SK-N-SH (cell line): ENCODE data around the gene TRHDE. TPM values are rescaled to one million over a fixed set of nuclear protein-coding genes. Genes with fewer than 3 reads are reported as not detected.

Experiments
- CTCF ChIA-PET: fragments of 300-600, 350-600 bp; formaldehyde crosslinking; extraction: SDS; loops from one replicate; lab custom pipeline; 2021; lab: Yijun Ruan, JAX
- POLR2A ChIA-PET: fragments of 350-600 bp; sonication (Branson Sonifier 250); formaldehyde crosslinking; extraction: SDS; loops from one replicate; lab custom pipeline; 2020; ENCODE audit warnings: antibody characterized with exemption, inconsistent platforms; lab: Yijun Ruan, JAX
- DNase-seq: peaks from one replicate; pipeline ENCODE4 v3.0.0; 2012
- H2AFZ ChIP-seq: fragments of 200-600 bp; sonication (generic); 2 replicates; pipeline ENCODE4 v1.8.1; 2016; ENCODE audit warnings: antibody characterized with exemption, mild to moderate bottlenecking, low read depth
- H3F3A ChIP-seq: fragments of 200-600 bp; sonication (generic); replicated peaks from 2 replicates; pipeline ENCODE3; 2016; ENCODE audit warnings: antibody characterized with exemption, mild to moderate bottlenecking; ENCODE audit not compliant: insufficient read depth
- H3K27ac ChIP-seq, 2 experiments: fragments of 200-500 bp in 1 of 2; fragments of 200-600 bp in 1 of 2; sonication (Bioruptor generic) in 1 of 2; sonication (generic), shearing (Covaris generic) in 1 of 2; 2 replicates each; pipeline versions ENCODE4 v1.5.1 to v1.6.1; 2014 to 2016; ENCODE audit warnings: low read depth in 2 of 2, inconsistent platforms in 1 of 2, low read length in 1 of 2, mild to moderate bottlenecking in 1 of 2, mixed read lengths in 1 of 2
- H3K27me3 ChIP-seq: fragments of 200-600 bp; sonication (generic), shearing (Covaris generic); 2 replicates; pipeline ENCODE4 v1.6.1; 2016; ENCODE audit warnings: mixed run types; ENCODE audit not compliant: insufficient read depth
- H3K36me3 ChIP-seq, 2 experiments: fragments of 200-500 bp in 1 of 2; fragments of 200-600 bp in 1 of 2; sonication (Bioruptor generic) in 1 of 2; sonication (generic) in 1 of 2; replicated peaks in 1 of 2; 2 replicates each; pipeline versions ENCODE3 to v1.5.1; 2014 to 2016; ENCODE audit warnings: low read length in 1 of 2, mild to moderate bottlenecking in 1 of 2; ENCODE audit not compliant: insufficient read depth in 2 of 2, control insufficient read depth in 1 of 2
- H3K4me1 ChIP-seq, 2 experiments: fragments of 200-500 bp in 1 of 2; fragments of 200-600 bp in 1 of 2; sonication (Bioruptor generic) in 1 of 2; sonication (generic), shearing (Covaris generic) in 1 of 2; 2 replicates each; pipeline versions ENCODE4 v1.5.1 to v1.6.1; 2014 to 2016; ENCODE audit warnings: low read depth in 1 of 2, low read length in 1 of 2, mixed run types in 1 of 2; ENCODE audit not compliant: insufficient read depth in 2 of 2, control insufficient read depth in 1 of 2
- H3K4me2 ChIP-seq: fragments of 200-600 bp; sonication (generic), shearing (Covaris generic); 2 replicates; pipeline ENCODE4 v1.6.1; 2017; ENCODE audit warnings: mixed run types
- H3K4me3 ChIP-seq, 2 experiments: fragments of 200-500 bp in 1 of 2; fragments of 200-600 bp in 1 of 2; sonication (Bioruptor generic) in 1 of 2; sonication (generic), shearing (Covaris generic) in 1 of 2; 2 replicates each; pipeline versions ENCODE4 v1.5.1 to v1.8.1; 2014 to 2016; ENCODE audit warnings: low read depth in 2 of 2, inconsistent platforms in 1 of 2, low read length in 1 of 2, mild to moderate bottlenecking in 1 of 2, mixed read lengths in 1 of 2, moderate library complexity in 1 of 2
- H3K79me2 ChIP-seq: fragments of 200-600 bp; sonication (generic); 2 replicates; pipeline ENCODE4 v1.8.1; 2017; ENCODE audit warnings: mild to moderate bottlenecking; ENCODE audit not compliant: insufficient read depth
- H3K9ac ChIP-seq: fragments of 200-600 bp; sonication (generic); 2 replicates; pipeline ENCODE4 v1.6.1; 2017; ENCODE audit warnings: mixed run types
- H3K9me2 ChIP-seq: fragments of 200-600 bp; sonication (generic); 2 replicates; pipeline ENCODE4 v1.6.1; 2017; ENCODE audit warnings: mixed run types
- H3K9me3 ChIP-seq: fragments of 200-600 bp; sonication (generic); 2 replicates; pipeline ENCODE4 v1.6.1; 2017; ENCODE audit warnings: mixed run types, mild to moderate bottlenecking, moderate library complexity
- H4K20me1 ChIP-seq: fragments of 200-600 bp; sonication (generic); 2 replicates; pipeline ENCODE4 v1.6.1; 2017; ENCODE audit warnings: mild to moderate bottlenecking, mixed run types; ENCODE audit not compliant: insufficient read depth
- ELF1 ChIP-seq: IDR thresholded peaks from 2 replicates; pipeline ENCODE4 v1.4.0; 2012
- GABPA ChIP-seq: IDR thresholded peaks from 2 replicates; pipeline ENCODE4 v1.4.0; 2012; ENCODE audit warnings: low read depth, mild to moderate bottlenecking
- IRF3 ChIP-seq: fragments of 150-350 bp; IDR thresholded peaks from 2 replicates; pipeline ENCODE4 v1.6.1; 2016; ENCODE audit warnings: mild to moderate bottlenecking, low read depth, low read length
- JUND ChIP-seq: IDR thresholded peaks from 2 replicates; pipeline ENCODE4 v1.4.0; 2012
- MAX ChIP-seq: IDR thresholded peaks from 2 replicates; pipeline ENCODE4 v1.4.0; 2012; ENCODE audit warnings: low read depth
- MEF2A ChIP-seq: IDR thresholded peaks from 2 replicates; pipeline ENCODE4 v1.4.0; 2012; ENCODE audit warnings: low read depth, borderline replicate concordance
- MXI1 ChIP-seq: IDR thresholded peaks from 2 replicates; pipeline ENCODE4 v1.6.1; 2012; ENCODE audit warnings: mild to moderate bottlenecking, low read depth, low read length, improper control_type of control experiment
- NFIC ChIP-seq: IDR thresholded peaks from 2 replicates; pipeline ENCODE4 v1.4.0; 2012; ENCODE audit warnings: borderline replicate concordance
- PBX3 ChIP-seq: IDR thresholded peaks from 2 replicates; pipeline ENCODE4; 2012
- RAD21 ChIP-seq: IDR thresholded peaks from 2 replicates; pipeline ENCODE4 v1.6.1; 2012; ENCODE audit warnings: mild to moderate bottlenecking, low read length
- REST ChIP-seq: IDR thresholded peaks from 2 replicates; pipeline ENCODE4 v1.6.1; 2012; ENCODE audit warnings: mild to moderate bottlenecking, low read depth, low read length, moderate library complexity
- TCF12 ChIP-seq: IDR thresholded peaks from 2 replicates; pipeline ENCODE4 v1.4.0; 2012
- TEAD4 ChIP-seq: IDR thresholded peaks from 2 replicates; pipeline ENCODE4 v1.4.0; 2012; ENCODE audit warnings: mild to moderate bottlenecking, borderline replicate concordance; ENCODE audit not compliant: insufficient read depth
- USF2 ChIP-seq: fragments of 150-350 bp; IDR thresholded peaks from 2 replicates; pipeline ENCODE4 v1.6.1; 2017; ENCODE audit warnings: antibody characterized with exemption, low read length, low read depth, borderline replicate concordance
- WGBS: methylation state at CpG from one replicate; pipeline ENCODE4 v1.1.6; 2017; ENCODE audit warnings: low lambda C conversion rate; 5-methylcytosine and 5-hydroxymethylcytosine counted together
- polyA plus RNA-seq, 3 experiments: library from polyadenylated mRNA; depleted of rRNA; stranded (reverse); fragments of >200 nt; gene quantifications; 2 replicates each; pipeline ENCODE4 v1.2.3, GENCODE V29; 2012
- TF ChIP-seq, protein P1 (sequence below): fragments of 200-600 bp; sonication (generic); IDR thresholded peaks from 2 replicates; pipeline ENCODE4 v1.6.1; 2017; ENCODE audit warnings: antibody characterized with exemption, mild to moderate bottlenecking, moderate library complexity

The TRHDE gene
- polyA plus RNA-seq, 1 of the 3 experiments (the other 2 are of a cell fraction), result 0.46 TPM

DNA sequence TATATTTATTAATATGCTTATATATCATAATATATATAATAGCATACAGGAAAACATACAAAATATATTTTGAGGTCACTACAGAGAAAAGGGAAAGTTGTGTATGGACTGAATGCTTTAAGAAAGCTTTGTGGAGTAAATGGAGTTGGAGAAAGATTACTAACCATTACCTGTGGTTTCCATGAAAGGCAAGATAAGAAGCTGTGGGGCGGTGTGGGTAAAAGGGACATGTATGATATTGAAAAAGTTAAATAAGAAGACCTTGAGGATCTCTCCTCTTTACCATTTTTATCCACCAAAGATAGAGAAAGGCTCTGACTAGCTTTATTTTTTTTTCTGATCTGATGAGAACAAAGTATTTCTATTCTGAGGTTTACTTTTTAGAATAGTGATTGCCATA, 404.4 kb downstream of the TRHDE start:
- Histone ChIP-seq H3K36me3 (no peaks in the 10 kb centered on the region), H3F3A (no peaks in the 10 kb centered on the region), H4K20me1 (no peaks in the 10 kb centered on the region), H3K27ac (no peak overlapping the region), H3K9ac (no peak overlapping the region), H3K4me1 (no peaks in the 10 kb centered on the region), H3K4me2 (no peak overlapping the region), H3K27me3 (no peaks in the 10 kb centered on the region), H3K4me3 (no peak overlapping the region), H3K9me3 (no peaks in the 10 kb centered on the region; the same call in 1 of the 2 replicates), H3K79me2 (no peaks in the 10 kb centered on the region), H3K9me2 (no peaks in the 10 kb centered on the region), H2AFZ (no peak overlapping the region)
- 8% methylated on average over 1 of the region's 1 CpG for WGBS
- DNase-seq, result no peak
- ChIA-PET CTCF (interaction anchor here (1.1 kb wide), 1 partner anchor 12 kb away, joined by 3 read pairs; no protein-coding TSS in a partner anchor), POLR2A (no interaction called here)
- TF ChIP-seq MAX, result no peak
- TF ChIP-seq IRF3, result no peak
- no peak for TF ChIP-seq JUND
- no peak for TF ChIP-seq MEF2A
- TF ChIP-seq, protein P1, sequence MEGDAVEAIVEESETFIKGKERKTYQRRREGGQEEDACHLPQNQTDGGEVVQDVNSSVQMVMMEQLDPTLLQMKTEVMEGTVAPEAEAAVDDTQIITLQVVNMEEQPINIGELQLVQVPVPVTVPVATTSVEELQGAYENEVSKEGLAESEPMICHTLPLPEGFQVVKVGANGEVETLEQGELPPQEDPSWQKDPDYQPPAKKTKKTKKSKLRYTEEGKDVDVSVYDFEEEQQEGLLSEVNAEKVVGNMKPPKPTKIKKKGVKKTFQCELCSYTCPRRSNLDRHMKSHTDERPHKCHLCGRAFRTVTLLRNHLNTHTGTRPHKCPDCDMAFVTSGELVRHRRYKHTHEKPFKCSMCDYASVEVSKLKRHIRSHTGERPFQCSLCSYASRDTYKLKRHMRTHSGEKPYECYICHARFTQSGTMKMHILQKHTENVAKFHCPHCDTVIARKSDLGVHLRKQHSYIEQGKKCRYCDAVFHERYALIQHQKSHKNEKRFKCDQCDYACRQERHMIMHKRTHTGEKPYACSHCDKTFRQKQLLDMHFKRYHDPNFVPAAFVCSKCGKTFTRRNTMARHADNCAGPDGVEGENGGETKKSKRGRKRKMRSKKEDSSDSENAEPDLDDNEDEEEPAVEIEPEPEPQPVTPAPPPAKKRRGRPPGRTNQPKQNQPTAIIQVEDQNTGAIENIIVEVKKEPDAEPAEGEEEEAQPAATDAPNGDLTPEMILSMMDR, result no peak
- no peak for TF ChIP-seq TCF12
- no peak for TF ChIP-seq ELF1
- TF ChIP-seq GABPA, result no peak
- TF ChIP-seq MXI1, result no peak

- H4K20me1 ChIP-seq, result no peaks in the 10 kb centered on the region
- no peaks in the 10 kb centered on the region; the same call in 1 of the 2 replicates for H3K9me3 ChIP-seq
- H3K9ac ChIP-seq, result no peak overlapping the region
- no peak overlapping the region for H2AFZ ChIP-seq
- TF ChIP-seq ELF1 (no peak), USF2 (no peak), RAD21 (no peak), IRF3 (no peak), TEAD4 (no peak), REST (no peak), PBX3 (no peak), NFIC (no peak)
- TF ChIP-seq, protein P1, result no peak
- ChIA-PET POLR2A (no interaction called here), CTCF (interaction anchor here (1.1 kb wide), 1 partner anchor 13 kb away, joined by 3 read pairs; no protein-coding TSS in a partner anchor)
- H3K36me3 ChIP-seq, result no peaks in the 10 kb centered on the region
- no peaks in the 10 kb centered on the region for H3K9me2 ChIP-seq
- no peaks in the 10 kb centered on the region for H3K27me3 ChIP-seq
- H3K4me2 ChIP-seq, result no peak overlapping the region
- no peak for DNase-seq
- no peaks in the 10 kb centered on the region for H3F3A ChIP-seq
- no peak overlapping the region for H3K4me3 ChIP-seq
- no peaks in the 10 kb centered on the region for H3K4me1 ChIP-seq
- H3K27ac ChIP-seq, result no peak overlapping the region
- H3K79me2 ChIP-seq, result no peaks in the 10 kb centered on the region
Observed at GRCh38 chr12:72677139-72677538, 405.0 kb downstream of the TRHDE start.
